Bronchial epithelial cell (primary cell): ENCODE measurements around the gene RAET1E. TPM values are rescaled to one million over a fixed set of nuclear protein-coding genes. Genes with fewer than 3 reads are reported as not detected.
"Not testable (repeated sequence)": the region's sequence is repeated elsewhere in the genome, so short reads cannot be mapped to it uniquely, and the experiment has no call there.

Experiments
- DNase-seq: peaks from one replicate; pipeline ENCODE4 v3.0.0-alpha.2; 2010; ENCODE audit warnings: low read depth
- FAIRE-seq: peaks from 2 replicates; lab custom pipeline; 2011; peaks lifted over from hg19 to GRCh38; lab: Jason Lieb, UNC
- H3K27me3 ChIP-seq: 2 replicates; pipeline ENCODE4 v1.5.1; 2011; ENCODE audit warnings: low read length; ENCODE audit not compliant: control insufficient read depth, insufficient read depth
- H3K36me3 ChIP-seq: 2 replicates; pipeline ENCODE4 v1.5.1; 2011; ENCODE audit warnings: low read length; ENCODE audit not compliant: control insufficient read depth, insufficient read depth
- H3K4me3 ChIP-seq: 2 replicates; pipeline ENCODE4 v1.5.1; 2011; ENCODE audit warnings: mild to moderate bottlenecking, low read depth, low read length, control low read depth
- total RNA-seq: library from RNA; depleted of rRNA; stranded (reverse); fragments of >200 nt; gene quantifications from 2 replicates; pipeline ENCODE4 v1.2.1, GENCODE V29; 2014
- TF ChIP-seq, protein P1 (sequence below): IDR thresholded peaks from 2 replicates; pipeline ENCODE4 v1.5.1; 2011; ENCODE audit warnings: mild to moderate bottlenecking, moderate library complexity, low read length, control low read depth, inconsistent platforms; ENCODE audit not compliant: insufficient read depth, severe bottlenecking

RAET1E gene
- total RNA-seq, 1 donor from 2014 or later: 19.0 TPM

DNA sequence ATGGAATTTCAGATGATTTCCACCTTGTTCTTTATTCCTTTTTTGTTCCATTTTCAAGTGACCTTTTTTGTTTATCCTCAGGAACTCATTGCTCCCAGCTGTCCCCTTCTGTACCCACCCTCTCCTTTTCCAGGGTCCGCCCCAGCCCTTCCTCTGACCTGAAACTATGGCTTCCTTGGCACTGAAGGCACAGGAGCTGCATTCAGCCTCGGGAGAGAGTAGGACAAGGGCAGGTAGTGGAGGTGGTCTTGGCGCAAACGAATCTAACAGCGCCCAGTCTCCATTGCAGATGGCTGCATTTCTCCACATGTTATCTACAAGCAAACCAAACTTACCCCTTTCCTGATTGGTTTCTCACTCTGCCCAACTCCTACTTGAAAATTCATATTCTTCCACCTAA lies 35.1 kb upstream of the RAET1E start:
- Histone ChIP-seq H3K36me3 (no peaks in the 10 kb centered on the region), H3K4me3 (no peak overlapping the region), H3K27me3 (no peaks in the 10 kb centered on the region)
- FAIRE-seq: no peak
- DNase-seq: no peak
- TF ChIP-seq, protein P1, sequence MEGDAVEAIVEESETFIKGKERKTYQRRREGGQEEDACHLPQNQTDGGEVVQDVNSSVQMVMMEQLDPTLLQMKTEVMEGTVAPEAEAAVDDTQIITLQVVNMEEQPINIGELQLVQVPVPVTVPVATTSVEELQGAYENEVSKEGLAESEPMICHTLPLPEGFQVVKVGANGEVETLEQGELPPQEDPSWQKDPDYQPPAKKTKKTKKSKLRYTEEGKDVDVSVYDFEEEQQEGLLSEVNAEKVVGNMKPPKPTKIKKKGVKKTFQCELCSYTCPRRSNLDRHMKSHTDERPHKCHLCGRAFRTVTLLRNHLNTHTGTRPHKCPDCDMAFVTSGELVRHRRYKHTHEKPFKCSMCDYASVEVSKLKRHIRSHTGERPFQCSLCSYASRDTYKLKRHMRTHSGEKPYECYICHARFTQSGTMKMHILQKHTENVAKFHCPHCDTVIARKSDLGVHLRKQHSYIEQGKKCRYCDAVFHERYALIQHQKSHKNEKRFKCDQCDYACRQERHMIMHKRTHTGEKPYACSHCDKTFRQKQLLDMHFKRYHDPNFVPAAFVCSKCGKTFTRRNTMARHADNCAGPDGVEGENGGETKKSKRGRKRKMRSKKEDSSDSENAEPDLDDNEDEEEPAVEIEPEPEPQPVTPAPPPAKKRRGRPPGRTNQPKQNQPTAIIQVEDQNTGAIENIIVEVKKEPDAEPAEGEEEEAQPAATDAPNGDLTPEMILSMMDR: no peak

DNA sequence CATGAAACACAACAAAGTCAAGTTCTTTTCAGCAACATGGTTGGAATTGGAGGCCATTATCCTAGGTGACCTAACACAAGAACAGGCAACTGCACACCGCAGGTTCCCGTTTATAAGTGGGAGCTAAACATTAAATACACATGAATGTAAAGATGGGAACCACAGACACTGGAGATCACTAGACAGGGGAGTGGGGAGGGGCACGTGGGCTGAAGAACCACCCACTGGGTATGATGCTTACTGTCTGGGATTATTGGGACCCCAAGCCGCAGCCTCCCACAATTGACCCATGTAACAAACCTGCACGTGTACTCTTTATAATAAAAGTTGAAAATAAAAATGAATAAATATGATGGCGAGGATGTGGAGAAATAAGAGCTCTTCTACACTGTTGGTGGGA lies 33.6 kb upstream of the RAET1E start:
- Histone ChIP-seq H3K36me3 (no peaks in the 10 kb centered on the region), H3K4me3 (no peak overlapping the region), H3K27me3 (no peaks in the 10 kb centered on the region)
- TF ChIP-seq, protein P1: no peak
- FAIRE-seq: no peak
- no peak for DNase-seq

DNA sequence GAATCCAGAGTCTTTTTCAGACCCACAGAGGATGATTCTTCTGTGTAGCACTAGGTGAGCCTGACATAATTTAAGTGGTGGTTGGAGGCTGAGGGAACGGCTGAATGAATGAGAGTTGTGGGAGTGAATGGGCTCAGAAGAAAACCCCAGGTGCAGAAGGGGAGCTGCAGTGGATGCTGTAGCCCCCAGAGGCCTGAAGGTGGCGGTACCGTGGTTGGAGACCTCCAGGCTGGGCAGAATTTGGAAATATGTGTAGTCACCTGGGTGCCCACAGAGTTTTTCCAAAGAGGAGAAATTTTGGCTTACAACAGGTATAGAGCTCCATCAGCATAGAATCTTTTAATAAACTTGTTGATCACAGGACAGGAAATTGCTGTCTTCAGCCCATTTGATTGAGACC lies 31.5 kb upstream of the RAET1E start:
- no peaks in the 10 kb centered on the region for H3K27me3 ChIP-seq
- no peak overlapping the region for H3K4me3 ChIP-seq
- DNase-seq (no peak), FAIRE-seq (no peak)
- TF ChIP-seq, protein P1: peak; percentile 48
- no peaks in the 10 kb centered on the region for H3K36me3 ChIP-seq

DNA sequence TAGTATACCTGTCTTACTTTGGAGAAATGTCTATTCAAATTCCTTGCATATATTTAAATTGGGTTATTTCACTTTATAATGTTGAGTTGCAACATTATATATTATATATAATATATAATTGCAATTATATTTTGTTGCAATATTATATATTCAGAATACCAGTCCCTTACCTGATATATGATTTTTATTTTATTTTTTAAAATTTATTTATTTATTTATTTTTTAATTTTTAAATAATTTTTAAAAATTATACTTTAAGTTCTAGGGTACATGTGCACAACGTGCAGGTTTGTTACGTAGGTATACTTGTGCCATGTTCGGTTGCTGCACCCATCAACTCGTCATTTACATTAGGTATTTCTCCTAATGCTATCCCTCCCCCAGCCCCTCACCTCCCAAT lies 29.1 kb upstream of the RAET1E start:
- not testable (repeated sequence) for H3K27me3 ChIP-seq, H3K4me3 ChIP-seq, H3K36me3 ChIP-seq, DNase-seq, FAIRE-seq

DNA sequence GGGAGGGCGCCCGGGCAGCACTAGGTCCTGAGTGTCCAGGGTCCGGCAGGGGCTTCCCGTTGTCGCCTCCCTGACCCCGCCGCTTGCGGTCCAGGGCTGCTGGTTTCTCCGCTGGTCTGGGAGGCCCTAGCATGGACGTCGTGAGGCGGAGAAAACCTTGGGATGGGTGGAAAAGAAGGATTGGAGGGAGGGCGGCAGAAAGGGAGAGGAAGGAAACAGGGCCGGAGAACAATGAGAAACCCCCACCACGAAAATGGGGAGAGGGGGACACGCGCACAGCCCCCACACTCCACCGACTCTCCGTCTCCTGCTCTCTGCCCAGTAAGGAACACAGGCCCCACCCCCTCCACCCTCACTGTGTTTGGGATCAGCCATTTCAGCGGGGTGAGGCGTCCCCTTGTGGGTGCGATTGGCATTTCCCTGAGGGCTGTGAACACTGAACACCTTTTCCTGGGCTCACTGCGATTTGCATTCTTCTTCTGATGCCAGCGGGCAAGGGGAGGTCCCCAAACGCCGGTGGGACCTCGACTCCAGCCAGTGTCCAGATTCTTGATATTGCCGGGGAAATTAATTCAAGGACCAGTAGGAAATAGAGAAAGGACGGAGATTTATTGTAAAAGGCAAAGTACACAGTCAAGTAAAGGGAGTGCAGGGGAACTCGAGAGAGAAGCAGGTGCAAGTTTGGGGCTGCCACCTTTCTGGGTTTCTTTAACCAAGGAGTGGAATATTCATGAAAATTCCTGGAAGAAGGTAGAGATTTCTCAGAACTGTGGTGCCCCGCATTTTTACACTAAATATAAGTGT lies 28.3 kb upstream of the RAET1E start:
- TF ChIP-seq, protein P1: peak; percentile 96
- FAIRE-seq (no peak), DNase-seq (peak; percentile 66)
- Histone ChIP-seq H3K4me3 (peak overlapping the region; percentile 47), H3K27me3 (no peaks in the 10 kb centered on the region), H3K36me3 (peaks cover 2% of the 10 kb centered on the region)

DNA sequence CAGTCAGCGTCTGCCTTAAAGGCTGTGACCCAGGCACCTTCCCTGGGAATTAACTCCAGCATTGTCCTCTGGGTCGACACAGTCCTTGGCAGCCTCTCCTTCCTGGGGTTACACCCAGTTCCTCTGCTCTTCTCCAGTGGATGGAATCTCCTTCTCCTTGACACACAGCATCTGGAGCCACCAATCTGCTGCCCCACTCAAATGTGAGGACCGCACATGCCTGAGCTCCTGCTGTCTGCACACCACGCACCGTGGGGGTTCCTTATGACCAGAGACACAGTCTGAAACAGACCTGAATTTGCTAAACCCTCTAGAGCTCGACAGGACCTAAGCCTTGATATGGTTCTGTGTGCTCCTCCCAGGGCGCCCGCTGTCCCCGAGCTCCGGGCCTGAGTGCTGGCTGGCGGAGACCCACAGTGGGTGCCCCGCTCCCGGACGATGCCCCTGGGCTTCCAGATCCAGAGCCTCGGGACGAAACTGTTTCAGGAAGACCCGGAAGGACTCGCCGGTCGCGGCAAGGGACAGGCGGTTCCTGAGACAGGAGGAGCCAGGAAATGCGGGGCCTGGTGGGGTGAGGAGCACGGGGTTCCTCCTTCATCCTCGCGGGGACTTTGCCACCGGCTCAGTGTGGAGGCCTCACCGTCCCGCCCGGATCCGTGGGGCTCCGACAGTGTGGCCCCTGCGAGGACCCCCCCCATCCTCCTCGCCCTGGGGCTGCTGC lies 27.5 kb upstream of the RAET1E start:
- FAIRE-seq (no peak), DNase-seq (no peak)
- TF ChIP-seq, protein P1: no peak
- H3K4me3 ChIP-seq: peak overlapping the region; percentile 47
- H3K27me3 ChIP-seq: no peaks in the 10 kb centered on the region
- H3K36me3 ChIP-seq: peaks cover 2% of the 10 kb centered on the region
